Tongue (tissue), 2 donors: Measurements from ENCODE around the gene STXBP6. TPM values are rescaled to one million over a fixed set of nuclear protein-coding genes. Genes with fewer than 3 reads are reported as not detected.
A peak's percentile ranks its signal among the peaks of the same experiment; 100 is the strongest.

Experiments used
- DNase-seq: peaks from one replicate; pipeline ENCODE4 v3.0.0-alpha.2; 2015
- total RNA-seq: library from RNA; depleted of rRNA; stranded (reverse); fragments of >200 nt; gene quantifications from one replicate; pipeline ENCODE4 v1.2.3, GENCODE V29; 2014

The STXBP6 gene
- total RNA-seq, 1 donor from 2014 or later, result 22.0 TPM

DNA sequence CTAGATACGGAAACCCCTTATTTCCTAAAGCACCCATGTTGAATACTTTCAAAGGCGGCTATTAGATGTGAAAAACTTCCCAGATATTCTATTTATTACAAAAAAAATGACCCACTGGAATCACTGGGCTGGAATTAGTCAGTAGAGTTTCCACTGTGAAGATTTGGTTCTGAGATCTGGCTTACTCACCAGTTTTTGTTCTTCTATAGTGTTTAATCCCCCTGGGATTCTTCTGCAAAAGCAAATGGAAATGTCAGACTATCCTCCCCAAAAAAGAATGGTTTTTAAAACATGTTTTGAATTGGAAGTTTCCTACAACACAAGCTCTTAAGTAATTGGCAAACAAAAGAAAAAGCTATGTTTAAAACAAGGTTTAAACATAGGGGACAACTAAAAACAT lies 166.4 kb downstream of the STXBP6 start:
- no peak for DNase-seq

DNA sequence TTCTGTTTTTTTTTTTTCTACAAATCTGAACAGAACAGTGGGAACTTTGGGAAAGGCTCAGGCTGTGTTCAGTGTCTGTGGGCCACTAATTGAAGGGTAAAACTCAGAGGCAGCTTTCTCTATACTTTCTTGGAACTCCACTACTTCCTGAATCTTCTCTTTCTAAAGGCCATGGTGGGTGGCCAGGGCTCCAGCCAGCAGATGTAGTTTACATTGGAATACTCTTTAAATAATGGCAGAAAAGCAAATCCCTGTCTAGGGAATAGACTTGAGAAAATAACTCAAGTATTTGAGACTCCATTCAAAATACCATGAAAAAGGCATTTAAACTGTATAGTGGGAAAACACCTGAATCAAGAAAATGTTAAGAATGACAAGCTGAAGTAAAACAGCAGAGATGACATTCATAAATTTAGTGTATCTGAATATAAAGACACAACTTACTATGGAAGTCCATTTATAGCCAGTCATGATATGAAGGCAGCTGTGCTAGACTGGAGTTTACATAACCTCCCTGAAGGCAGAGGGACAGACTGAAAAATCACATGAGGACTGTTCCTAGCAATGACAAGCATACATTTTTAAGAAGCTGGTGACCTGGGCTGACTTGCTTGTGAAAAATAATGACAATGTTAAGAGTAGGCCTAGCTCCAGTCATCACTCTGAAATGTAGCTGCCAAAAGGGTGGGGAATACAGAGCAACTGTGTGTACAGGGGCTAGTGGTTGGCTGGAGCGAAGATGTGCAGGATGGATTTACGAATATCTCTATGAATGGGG lies 168.6 kb downstream of the STXBP6 start:
- peak; percentile 73 for DNase-seq

DNA sequence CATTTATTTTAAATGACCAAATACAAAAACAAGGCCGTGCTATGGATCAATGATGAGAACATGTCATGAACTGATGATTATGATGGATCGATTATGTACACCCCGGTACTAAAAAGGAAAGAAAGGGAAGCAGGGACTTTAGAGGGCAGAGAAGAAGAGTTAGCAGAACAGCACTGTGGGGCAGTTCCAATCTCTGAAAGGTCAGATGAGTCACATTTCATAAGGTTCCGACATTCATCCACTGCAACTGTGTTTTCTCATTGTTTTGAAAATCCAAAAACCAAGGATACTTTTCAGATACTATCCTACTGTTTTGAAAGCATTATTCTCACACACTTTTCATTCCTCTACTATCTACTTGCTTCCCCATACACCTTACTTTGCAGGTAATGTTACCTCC lies 169.3 kb downstream of the STXBP6 start:
- no peak for DNase-seq

DNA sequence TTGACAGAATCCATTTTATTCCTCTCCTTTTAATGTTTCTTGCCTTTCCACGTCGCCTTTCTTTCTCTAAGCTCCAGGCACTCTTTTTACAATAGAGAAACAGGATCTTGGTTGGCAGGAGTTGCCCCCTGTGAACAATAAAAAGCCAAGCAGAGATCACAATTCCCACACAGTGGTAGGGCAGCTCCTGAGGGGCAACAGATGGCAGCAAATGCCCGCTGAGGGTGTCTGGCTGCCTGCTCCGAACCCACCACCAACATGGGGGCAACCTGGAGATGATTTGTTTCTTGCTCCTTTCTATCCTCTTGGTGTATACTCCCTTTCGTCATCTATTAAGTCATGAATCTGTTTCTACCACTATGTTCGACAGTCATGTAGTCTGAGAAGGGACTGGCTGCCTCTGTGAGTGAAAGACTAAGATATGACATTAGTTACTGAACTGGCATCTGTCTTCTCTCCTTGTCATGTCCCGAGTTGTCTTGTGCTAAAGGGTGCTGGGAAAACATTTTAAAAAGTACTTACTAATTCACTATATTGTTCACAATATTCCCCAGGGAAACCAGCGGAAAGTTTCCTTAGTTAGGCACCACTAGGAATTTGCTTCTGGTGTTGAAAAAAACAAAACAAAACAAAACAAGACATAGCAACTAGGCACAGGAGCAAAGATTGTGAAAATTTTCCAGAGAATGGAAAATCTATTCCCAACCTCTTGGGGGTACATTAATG lies 170.1 kb downstream of the STXBP6 start:
- no peak for DNase-seq

DNA sequence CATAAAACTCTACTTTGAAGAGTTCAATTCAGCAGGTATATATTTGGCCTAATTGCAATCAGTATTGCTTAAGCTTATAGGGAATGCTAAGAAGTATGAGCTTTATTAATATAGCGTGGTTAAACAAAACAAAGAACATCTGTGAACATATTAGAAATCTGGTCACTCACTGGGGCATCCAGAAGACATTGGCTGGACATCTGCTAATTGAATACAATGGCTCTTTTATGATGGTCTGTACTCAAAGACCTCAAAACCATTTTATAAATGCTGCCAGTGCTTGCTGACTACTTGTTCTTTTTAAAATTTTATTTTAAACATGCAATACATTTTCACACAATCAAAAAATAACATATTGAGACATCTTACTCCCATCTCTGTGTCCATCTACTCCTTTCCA lies 173.0 kb downstream of the STXBP6 start:
- DNase-seq, result no peak

DNA sequence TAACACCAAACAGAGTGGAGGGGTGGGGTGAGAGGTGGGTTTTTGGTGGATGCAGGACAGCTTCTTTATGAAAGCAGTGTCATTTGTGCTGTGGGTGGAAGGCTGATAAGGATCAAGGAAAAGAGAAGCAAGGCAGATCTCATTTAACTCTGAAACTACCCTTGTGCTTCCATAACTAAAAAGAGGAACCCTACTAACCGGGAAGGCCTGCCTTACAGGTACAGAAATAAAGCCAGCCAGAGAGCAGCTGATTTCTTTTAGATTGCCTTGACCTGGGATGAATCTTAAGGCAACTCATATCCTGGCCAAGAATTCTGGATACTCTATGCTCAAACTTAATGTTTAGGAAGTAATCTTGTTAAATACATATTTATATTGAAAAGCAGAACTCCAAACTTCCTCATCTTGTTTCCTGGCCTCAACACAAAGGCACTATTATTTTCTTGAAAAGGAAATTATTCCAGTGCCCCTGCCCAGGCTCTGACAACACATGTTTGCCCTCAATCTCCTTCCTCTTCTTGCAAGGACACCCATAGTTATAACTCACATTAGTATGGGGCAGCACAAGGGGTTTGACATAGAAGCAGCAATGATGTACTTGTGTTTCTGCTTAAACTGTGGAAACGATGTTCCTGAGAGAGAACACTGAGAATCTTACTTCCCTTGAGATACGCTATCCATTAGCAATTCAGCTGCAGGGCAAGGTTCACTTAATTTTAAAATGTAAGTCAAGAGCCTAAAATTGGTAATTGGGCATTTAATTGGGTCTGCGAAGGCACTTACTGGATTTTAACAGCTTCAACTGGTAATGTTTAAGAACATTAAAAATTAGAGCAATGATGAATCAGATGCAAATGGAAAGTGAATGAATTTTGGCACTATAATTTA lies 173.7 kb downstream of the STXBP6 start:
- DNase-seq, result no peak

DNA sequence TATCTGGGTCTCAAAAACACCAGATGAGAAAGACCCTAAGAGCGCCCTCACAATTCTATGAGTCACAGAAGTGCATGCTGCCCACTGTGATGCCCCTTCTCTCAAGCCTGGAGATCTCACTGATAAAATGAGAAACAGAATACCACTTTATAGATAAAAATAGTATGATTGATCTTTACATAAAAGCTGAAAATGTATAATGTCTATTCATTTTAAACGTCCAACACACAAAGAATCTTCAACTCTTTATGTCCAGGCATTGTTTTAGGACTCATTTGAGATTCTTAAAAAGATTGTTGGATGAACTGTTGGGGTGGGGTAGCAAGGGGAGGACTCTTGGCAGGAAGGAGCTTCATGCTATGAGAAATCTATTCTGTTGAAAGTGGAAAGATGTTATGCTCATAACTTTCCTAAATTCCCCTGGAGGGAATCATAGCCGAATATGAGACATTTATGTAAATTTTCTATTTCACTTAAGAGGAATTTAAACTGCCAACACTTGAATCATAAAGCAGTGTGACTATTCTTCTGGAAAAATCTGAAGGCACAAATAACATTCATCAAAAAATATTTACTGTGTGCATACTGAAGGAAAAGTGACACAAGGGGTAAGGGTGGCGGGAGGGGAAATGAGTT lies 174.6 kb downstream of the STXBP6 start:
- DNase-seq, result no peak

DNA sequence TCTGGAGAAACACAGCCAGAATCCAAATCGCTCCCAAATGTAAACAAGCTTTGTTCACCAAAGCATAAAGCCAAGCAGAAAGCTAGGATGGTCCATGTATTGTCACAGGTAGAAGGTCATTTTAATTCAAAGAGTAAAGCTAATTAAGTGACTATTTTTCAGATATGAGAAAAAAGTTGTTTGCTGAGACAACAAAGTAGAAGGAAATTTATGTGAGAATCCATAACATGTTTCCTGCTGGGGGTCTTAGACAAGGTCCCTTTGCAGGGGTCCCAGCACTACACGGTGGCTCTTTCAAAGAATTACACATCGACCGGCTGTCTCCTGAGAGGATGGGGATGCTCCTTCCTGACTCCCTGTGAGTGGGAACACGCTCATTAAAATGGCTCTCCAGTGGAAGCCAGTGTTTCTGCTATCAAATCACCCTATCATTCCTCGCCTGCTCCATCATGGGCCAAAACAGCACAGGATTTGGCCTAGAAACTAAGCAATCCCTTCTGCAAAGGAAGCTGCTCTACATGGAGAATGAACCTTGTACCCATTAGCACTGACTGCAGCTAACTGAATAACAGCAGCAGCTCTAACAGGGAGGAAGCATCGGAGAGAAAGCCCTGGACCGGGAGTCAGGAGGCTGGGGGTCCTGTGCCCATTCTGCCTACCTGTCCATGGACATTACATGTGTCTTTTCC lies 175.3 kb downstream of the STXBP6 start:
- DNase-seq, result no peak

DNA sequence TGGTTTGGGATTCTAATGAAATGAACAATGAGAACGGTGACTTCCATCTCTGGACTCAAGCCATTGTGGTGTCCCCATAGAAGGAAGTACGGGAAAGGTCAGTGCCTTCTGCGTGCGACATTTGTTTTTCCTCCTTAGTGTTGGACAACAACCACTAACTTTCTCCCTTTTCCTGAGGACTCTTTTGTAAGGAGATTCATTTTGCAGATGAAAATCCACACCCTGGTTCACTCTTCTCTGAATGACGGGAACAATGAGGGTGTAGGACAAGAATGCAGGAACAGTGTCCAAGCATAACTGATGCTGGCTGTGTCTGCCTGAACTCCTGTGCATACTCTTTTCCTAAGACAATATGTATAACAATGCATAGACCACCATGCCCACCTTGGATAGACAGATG lies 176.4 kb downstream of the STXBP6 start:
- no peak for DNase-seq

DNA sequence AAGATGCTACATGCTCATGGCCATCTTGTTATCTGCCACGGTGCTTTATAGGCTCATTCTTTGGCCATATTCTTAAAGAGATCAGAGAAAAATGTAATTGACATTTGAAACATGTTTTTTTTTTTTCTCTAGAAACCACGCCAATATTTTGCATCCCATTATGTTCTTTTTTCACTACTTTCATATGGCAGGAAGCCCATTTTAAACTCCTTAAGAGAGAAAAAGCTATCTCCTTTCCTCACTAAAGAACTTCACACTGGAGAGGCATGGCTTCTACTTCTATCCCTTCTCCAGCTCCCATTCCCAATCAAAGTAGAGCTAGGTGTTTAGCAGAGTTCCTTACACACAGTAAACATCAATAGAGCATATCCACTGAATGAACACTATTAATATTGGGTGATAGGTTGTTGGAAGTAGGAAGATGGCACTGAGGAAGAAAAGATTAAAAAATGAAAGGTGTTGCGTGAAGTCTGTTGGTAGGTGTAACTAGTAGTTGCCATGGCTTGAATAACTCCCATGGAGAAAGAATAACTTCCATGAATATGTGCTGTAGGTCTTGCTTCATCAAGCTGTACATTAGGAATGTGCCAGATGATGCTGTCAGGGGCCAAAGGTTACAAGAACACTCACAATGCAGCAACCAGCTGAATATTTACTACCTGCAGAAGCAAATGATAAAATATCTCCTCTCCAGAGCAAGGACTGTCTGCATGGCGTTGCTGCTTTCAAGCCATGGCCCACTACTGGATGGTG lies 178.8 kb downstream of the STXBP6 start:
- no peak for DNase-seq

DNA sequence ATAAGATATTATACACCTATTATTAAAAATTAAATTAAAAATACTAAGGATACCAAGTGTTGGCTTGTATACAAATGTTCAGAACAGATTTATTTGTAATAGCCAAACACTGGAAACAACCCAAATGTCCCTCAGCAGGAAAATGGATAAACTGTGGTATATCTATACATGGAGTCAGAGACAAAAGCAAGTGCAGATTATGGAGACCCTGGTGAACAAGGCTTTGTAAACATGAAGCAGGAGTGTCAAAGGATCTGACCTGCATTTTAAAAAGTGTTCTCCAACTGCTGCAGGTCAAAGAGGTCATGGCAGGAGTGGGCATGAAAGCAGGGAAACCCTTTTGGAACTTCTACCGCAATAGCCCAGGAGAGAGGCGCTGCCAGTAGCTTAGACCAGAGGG lies 181.6 kb downstream of the STXBP6 start:
- DNase-seq, result no peak

DNA sequence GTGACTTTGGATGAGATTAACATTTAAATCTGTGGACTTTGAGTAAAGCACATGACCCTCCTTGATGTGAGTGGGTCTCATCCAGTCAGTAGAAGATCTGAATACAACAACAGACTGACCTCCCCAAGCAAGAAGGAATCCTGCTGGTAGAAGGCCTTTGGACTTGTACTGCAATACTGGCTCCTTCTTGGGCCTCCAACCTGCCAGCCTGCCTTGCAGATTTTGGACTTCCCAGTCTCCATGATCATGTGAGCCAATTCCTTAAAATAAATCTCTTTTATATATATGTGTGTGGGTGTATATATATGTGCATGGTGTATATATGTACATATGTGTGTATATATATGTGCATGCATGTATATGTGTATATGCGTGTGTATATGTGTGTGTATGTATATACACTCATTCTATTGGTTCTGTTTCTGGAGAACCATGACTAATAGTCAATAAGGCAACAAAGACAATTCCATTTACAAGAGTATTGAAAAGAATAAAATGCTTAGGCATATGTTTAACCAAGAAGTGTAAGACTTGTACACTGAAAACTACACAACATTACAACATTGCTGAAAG lies 183.8 kb downstream of the STXBP6 start:
- DNase-seq, result no peak

DNA sequence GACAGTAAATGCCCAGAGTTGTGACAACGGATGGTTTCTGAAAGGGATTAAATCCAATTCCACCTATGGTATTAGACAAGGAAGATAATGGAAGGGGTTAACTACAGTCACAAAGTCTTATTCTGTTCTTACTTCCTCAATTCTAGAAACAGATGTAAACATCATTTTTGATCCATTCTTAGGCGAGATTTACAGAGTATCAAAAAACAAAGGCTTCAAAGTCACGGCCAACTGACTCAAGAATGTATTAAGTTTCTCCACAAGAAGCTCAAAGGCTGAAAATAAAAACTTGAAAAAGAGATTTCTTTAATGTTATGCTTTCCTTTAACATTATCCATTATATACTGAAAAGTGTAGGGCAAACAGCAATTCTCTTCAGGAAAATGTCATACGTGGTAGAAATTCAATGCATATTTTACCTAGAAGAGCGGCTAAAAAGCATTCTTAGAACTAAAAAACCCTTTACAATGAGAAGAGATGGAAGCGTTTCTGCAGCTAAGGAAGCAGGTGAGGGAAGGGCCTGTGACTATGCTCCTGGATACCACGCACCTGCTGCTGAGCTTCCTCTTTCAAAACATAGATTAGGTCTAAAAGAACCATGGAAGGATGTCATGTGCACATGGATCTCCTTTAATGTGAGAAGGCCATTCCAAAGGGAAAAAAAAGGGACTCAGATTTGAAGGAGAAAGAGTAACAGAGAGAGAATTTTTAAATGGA lies 185.8 kb downstream of the STXBP6 start:
- no peak for DNase-seq

DNA sequence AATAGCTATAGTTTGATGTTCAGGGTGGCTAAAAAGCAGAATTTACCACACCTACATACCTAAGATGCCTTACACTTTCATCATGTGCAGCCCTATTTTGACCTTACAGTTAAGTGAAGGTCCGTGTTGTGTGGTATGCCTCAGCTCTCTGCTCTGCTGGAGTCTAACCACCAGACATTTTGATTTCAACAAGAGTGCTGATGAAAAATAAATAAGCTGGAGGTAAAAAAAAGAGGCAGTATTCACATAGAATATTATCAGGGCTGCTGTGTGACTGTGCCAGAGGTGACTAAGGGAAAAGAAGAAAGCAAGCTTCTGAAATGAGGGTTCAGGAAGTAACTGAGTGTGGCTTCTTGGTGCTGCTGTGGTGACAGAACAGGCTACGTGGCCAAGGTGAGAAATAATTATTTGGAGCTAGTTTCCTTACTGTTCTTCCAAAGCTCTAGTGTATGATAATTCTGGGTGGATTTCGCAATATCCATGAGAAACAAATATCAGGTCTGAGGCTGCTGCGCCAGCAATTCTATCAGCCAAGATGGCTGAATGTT lies 188.8 kb downstream of the STXBP6 start:
- DNase-seq, result no peak

DNA sequence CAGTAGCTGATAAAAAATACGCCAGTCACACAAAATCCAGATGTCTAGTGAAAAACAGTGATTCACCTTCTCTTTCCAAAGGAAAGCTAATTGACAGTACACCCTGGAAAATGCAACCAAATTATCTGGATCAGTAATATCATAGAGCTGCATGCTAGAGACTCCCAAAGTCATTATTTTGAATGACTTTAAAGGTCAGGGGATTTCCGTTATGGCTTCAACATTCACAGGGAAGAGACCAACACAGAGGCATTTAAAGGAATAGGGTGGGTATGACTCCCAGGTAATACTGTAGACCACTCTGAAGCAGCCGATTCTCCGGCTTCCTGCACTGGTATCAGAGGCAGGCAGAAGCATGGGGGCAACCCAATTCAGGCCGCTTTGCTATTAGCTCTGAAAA lies 190.4 kb downstream of the STXBP6 start:
- DNase-seq, result no peak

DNA sequence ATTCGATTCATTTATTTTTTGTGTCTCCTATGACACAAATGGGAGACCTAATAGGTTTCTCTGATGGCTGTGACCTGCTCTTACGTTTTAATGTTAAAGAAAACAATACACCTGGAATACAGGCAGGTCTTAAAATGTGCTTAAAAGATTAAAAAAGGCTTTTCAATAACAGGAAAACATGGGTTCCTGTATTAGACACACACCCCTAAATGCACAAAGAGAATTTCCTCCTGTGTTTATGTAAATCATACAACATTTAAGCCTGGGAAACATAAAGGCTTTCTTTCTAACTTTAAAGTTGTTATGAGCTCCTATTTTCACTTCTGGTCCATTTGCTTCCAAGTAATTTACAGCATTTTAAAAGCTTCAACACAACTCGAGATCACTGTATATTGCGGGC lies 191.3 kb downstream of the STXBP6 start:
- no peak for DNase-seq

DNA sequence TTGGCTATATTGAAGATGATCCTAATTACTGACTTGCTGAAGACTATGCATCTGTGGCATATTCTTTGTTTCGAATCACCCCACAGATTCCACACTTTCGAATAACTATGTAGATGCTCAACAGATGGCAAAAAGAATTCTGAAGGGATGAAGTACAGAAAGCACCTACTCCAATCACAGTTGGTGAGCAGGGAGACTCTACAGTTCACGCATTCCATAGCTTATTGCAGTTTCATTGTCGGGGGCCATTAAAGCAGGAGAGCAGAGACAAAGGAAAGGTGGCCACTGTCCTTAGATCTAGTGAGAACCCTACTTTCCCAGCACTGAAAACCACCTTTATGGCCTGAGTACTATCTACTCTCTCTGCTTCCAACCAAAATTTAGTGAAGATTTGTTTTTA lies 191.9 kb downstream of the STXBP6 start:
- DNase-seq, result no peak

DNA sequence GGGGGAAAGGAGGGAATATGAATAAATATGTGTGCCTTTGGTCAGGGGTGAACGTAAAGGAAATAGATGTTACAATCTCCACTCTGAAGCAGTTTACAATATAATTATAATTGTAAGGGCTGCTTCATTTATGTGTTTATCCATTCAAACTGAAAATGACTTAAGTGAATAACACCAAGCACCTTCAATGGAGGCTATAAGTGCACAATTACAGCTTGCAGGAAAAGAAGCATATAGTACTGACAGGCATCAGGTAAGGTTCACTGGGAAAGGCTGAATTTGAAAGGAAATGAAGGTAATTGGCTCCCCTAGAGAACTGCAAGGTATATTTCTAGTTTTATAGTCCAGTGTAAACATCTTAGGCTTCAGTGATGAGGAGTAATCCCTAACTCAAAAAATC lies 192.7 kb downstream of the STXBP6 start:
- no peak for DNase-seq

DNA sequence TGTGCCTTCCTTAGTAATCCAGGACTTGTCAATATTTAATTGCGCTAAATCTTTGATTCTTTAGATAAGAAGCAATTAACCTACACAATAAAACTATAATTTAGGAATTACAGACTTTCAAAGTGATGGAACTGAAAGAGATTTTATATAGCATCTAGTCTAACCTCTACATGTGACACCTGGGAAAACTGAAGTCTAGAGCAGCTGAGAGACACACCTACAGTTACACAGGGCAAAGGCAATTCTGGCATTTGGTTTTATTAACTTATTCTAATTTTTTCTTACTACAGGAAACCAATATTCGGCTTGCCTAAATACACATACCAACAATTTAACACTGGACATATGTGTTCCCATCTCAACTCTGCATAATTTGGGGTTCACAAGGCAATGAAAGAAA lies 196.5 kb downstream of the STXBP6 start:
- DNase-seq, result no peak
